Glomerular visceral epithelial cell (primary cell): ENCODE results near the gene CRABP2.

Experiments used
- DNase-seq: peaks from one replicate; pipeline ENCODE4 v3.0.0-alpha.2; 2016; ENCODE audit errors: extremely low spot score

The CRABP2 gene

DNA sequence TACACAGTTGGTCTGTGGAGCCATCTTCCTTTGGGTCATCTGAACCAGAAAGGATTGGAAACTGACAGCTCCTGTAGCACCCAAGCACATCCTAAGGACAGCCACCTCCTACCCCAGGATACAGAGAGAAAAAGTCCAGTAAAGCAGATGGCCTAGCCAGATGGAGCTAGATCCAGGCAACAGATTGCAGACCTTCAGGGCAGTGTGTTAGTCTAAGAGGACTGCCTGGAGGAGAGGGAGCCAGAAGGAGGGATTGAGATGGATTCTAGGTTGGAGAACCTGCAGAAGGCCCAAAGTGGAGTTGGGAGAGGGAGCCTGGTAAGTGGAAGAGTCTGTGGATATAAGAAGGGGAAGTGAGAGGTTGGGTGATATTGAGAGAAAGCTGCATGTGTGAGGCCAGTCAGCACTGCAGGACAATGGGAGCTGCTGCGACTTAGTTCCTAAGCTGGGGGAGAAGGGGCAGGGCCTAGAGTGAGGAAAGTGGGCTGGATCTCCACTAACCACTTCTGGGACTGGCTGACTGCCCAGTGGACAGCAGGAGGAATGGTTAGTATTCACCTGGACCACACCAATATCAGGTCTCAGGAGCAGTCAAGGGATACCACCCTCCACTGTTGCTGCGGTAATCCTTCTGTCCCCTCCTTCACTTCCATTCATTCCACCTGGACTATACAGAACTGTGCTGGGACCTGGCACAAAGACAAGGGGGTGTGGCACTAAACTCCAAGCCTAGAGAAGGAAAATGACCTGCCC is 50.1 kb downstream of the CRABP2 start:
- no peak for DNase-seq

GRCh38 chr1:156654700-156655099 is 50.7 kb downstream of the CRABP2 start:
- DNase-seq = no peak

- no peak for DNase-seq
Measured at GRCh38 chr1:156652992-156653355, 52.4 kb downstream of the CRABP2 start.

- peak; percentile 29 for DNase-seq
Measured at GRCh38 chr1:156652131-156652991, 53.0 kb downstream of the CRABP2 start.
